Measurements from ENCODE around the gene DNER. TPM values are rescaled to one million over a fixed set of nuclear protein-coding genes. Genes with fewer than 3 reads are reported as not detected.

DNER gene
- total and polyA plus RNA-seq, 2 donors (not counting 1 experiment from before 2014, with no cell fraction given) = not detected

GRCh38 chr2:229665158-229665557 is 49.2 kb downstream of the DNER start:
- Mint-ChIP-seq H3K4me1 (no peaks in the 10 kb centered on the region), H3K9me3 (ENCODE audit: insufficient read depth) (no peaks in the 10 kb centered on the region), H3K4me3 (no peak overlapping the region), H3K27me3 (peaks cover 18% of the 10 kb centered on the region), H3K27ac (no peak overlapping the region)
- Histone ChIP-seq H2AFZ (ENCODE audit: insufficient read depth, low read depth, low read length, poor library complexity, severe bottlenecking) (no peak overlapping the region), H3K9me3 (ENCODE audit: control extremely low read depth in 1 of 3, control insufficient read depth in 2 of 3, insufficient read depth in 1 of 3, low read length in 2 of 3) (no peaks in the 10 kb centered on the region), H3K27me3 (replicated peaks in 1 of 4; ENCODE audit: control extremely low read depth in 1 of 4, control insufficient read depth in 3 of 4, insufficient read depth in 4 of 4, low read length in 3 of 4) (peaks cover 0 to 5% (median 0%) of the 10 kb centered on the region in 4 experiments), H3K4me3 (ENCODE audit: control extremely low read depth in 1 of 5, extremely low read depth in 1 of 5, insufficient read depth in 1 of 5, low read depth in 2 of 5, low read length in 4 of 5) (no peak overlapping the region), H3K79me2 (ENCODE audit: control insufficient read depth, insufficient read depth, low read length) (no peaks in the 10 kb centered on the region), H3K9ac (ENCODE audit: low read length) (no peak overlapping the region), H3K27ac (ENCODE audit: low read length in 2 of 2) (no peak overlapping the region), H3K4me2 (replicated peaks; ENCODE audit: low read depth, low read length, poor library complexity, severe bottlenecking) (no peak overlapping the region), H4K20me1 (ENCODE audit: control insufficient read depth, insufficient read depth, low read length, poor library complexity, severe bottlenecking) (no peaks in the 10 kb centered on the region), H3K36me3 (replicated peaks in 1 of 2; ENCODE audit: control extremely low read depth in 1 of 2, control insufficient read depth in 1 of 2, extremely low read depth in 1 of 2, insufficient read depth in 2 of 2, low read length in 1 of 2) (no peaks in the 10 kb centered on the region), H3K4me1 (ENCODE audit: control insufficient read depth in 2 of 2, insufficient read depth in 2 of 2, low read length in 2 of 2) (no peaks in the 10 kb centered on the region)
- intact Hi-C loops (cut with micrococcal nuclease) = no loop called here
- ChIA-PET CTCF (no interaction called here), POLR2A (no interaction called here)
- ATAC-seq (ENCODE audit: low read depth) (no peak), DNase-seq (no peak)
- WGBS (ENCODE audit: insufficient coverage) = no CpG with 5 or more reads among the region's 1 CpG
- TF ChIP-seq EZH2 (IDR thresholded peaks at IDR 0.05; ENCODE audit: borderline replicate concordance, insufficient read depth, low read depth, low read length, poor library complexity, severe bottlenecking) (no peak), CTCF (IDR thresholded peaks at IDR 0.05) (no peak)

- DNase-seq = no peak
- no peaks in the 10 kb centered on the region for H3K4me1 ChIP-seq (ENCODE audit: control insufficient read depth in 2 of 2, insufficient read depth in 2 of 2, low read length in 2 of 2)
- H4K20me1 ChIP-seq (ENCODE audit: control insufficient read depth, insufficient read depth, low read length, poor library complexity, severe bottlenecking) = no peaks in the 10 kb centered on the region
- Mint-ChIP-seq H3K4me3 (no peak overlapping the region), H3K9me3 (ENCODE audit: insufficient read depth) (no peaks in the 10 kb centered on the region), H3K27ac (no peak overlapping the region), H3K4me1 (no peaks in the 10 kb centered on the region), H3K27me3 (peaks cover 18% of the 10 kb centered on the region)
- no peaks in the 10 kb centered on the region for H3K79me2 ChIP-seq (ENCODE audit: control insufficient read depth, insufficient read depth, low read length)
- no peak overlapping the region for H3K9ac ChIP-seq (ENCODE audit: low read length)
- H3K4me2 ChIP-seq (replicated peaks; ENCODE audit: low read depth, low read length, poor library complexity, severe bottlenecking) = no peak overlapping the region
- no peak overlapping the region for H3K4me3 ChIP-seq (ENCODE audit: control extremely low read depth in 1 of 5, extremely low read depth in 1 of 5, insufficient read depth in 1 of 5, low read depth in 2 of 5, low read length in 4 of 5)
- H3K36me3 ChIP-seq (replicated peaks in 1 of 2; ENCODE audit: control extremely low read depth in 1 of 2, control insufficient read depth in 1 of 2, extremely low read depth in 1 of 2, insufficient read depth in 2 of 2, low read length in 1 of 2) = no peaks in the 10 kb centered on the region
- no peak for ATAC-seq (ENCODE audit: low read depth)
- peaks cover 0 to 1% (median 0%) of the 10 kb centered on the region in 3 donors for H3K9me3 ChIP-seq (ENCODE audit: control extremely low read depth in 1 of 3, control insufficient read depth in 2 of 3, insufficient read depth in 1 of 3, low read length in 2 of 3)
- ChIA-PET CTCF (no interaction called here), POLR2A (no interaction called here)
- peaks cover 0 to 2% (median 0%) of the 10 kb centered on the region in 4 experiments for H3K27me3 ChIP-seq (replicated peaks in 1 of 4; ENCODE audit: control extremely low read depth in 1 of 4, control insufficient read depth in 3 of 4, insufficient read depth in 4 of 4, low read length in 3 of 4)
- no peak overlapping the region for H3K27ac ChIP-seq (ENCODE audit: low read length in 2 of 2)
- no peak for TF ChIP-seq EZH2 (IDR thresholded peaks at IDR 0.05; ENCODE audit: borderline replicate concordance, insufficient read depth, low read depth, low read length, poor library complexity, severe bottlenecking)
- TF ChIP-seq CTCF (IDR thresholded peaks at IDR 0.05) = no peak
- intact Hi-C loops (cut with micrococcal nuclease) = no loop called here
- WGBS (ENCODE audit: insufficient coverage) = 100% methylated on average over 3 of the region's 3 CpGs
- no peak overlapping the region for H2AFZ ChIP-seq (ENCODE audit: insufficient read depth, low read depth, low read length, poor library complexity, severe bottlenecking)
Measured at GRCh38 chr2:229661478-229661877, 52.9 kb downstream of the DNER start.
